SKM-1 (cell line): ENCODE results near the gene MT1A.
A peak's percentile ranks its signal among the peaks of the same experiment; 100 is the strongest.
"Not testable (repeated sequence)": the region's sequence is repeated elsewhere in the genome, so short reads cannot be mapped to it uniquely, and the experiment has no call there.

Source experiments
- DNase-seq: peaks from one replicate; lab custom pipeline; 2025; ENCODE audit not compliant: unreplicated experiment; lab: John Stamatoyannopoulos, UW

The MT1A gene

DNA sequence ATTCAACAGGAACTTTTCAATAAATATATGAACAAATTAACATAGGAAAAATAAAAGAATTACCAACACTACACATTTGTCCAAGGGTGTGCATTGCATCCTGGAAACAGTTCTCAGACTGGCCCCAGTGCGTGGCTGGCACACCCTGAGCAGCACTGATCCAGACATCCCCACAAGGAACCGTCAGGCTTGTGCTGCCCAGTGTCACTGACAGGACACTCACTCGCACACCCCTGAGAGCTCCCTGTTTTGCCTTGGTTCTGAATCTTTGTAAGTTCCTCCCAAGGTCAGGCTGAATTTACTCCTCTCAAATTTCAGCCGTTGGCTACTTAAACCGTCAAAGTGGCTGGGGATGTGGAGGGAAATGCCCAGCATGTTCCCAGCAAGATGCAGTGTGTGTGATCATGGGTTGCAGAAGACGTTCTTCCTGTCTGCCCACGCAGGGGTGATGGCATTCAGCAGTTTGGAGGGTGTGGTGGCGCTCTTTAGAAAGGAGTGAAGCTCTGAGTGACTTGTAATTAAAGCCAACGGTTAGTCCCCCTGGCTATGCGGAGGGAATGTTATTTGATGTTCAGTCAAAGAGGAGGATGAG lies 28.4 kb upstream of the MT1A start:
- no peak for DNase-seq

DNA sequence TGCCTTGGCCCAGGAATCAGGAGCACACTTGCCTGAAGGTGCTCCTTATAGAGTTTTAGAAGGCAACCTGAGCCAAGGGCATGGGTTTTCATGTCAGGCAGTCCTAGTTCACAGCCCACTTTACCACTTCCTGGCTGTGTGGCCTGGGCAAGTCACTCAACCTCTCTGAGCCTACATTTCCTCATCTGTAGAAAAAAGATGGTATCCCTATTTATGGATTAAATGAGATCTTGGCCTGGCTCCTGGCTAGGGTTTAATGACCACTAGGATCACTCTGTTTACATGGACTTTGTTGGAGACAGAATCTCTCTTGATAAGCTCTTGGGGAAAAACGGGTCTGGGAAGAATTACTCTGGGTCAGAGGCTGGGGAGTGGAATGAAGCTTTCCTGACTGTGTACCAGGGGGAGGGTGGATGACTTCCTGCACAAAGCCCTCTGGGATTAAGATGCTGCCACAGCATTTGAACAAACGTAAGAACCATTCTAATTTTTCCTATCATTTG lies 27.8 kb upstream of the MT1A start:
- DNase-seq = no peak

DNA sequence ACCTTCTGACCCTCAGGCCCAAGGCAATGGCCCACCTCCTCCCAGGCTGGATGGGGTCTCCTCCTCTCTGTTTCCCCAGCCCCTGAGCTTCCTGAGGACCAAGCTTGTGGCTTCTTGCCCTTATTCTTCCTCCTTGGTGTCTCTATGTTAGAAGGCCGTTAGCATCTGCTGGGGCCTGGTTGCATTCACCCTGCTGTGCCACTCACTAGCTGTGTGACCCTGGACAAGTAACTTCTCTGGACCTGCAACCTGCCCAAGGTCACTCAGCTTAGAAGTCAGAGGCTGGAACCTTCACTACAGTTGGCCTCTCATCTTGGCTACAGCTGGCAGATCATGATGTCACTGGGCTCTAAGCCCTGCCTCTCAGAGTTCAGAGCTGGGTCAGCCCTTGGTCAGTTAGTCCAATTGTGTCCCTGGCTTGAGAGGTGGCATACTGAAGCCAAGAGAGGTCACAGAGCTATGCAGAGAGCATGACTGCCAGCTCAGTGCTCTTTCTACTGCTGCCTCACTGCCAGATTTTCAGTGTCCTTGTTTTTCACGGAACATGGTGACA lies 27.1 kb upstream of the MT1A start:
- DNase-seq = no peak

DNA sequence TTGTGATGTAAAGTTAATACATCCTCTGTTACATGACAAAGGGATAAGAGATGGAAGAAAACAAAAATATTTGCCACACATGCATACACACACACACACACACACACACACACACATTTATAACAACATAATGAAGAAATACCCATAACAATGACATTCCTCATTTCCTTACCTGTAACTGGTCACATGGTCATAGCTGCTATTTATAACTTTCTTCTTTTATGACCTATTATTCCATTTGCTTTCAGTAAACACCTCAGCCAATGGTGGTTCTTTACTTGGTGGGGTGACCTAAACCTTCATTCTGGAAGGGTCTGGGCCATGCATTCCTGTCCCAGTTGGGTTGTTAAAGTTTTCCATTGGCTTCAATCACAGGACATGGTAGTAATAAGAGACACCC lies 24.8 kb upstream of the MT1A start:
- no peak for DNase-seq

DNA sequence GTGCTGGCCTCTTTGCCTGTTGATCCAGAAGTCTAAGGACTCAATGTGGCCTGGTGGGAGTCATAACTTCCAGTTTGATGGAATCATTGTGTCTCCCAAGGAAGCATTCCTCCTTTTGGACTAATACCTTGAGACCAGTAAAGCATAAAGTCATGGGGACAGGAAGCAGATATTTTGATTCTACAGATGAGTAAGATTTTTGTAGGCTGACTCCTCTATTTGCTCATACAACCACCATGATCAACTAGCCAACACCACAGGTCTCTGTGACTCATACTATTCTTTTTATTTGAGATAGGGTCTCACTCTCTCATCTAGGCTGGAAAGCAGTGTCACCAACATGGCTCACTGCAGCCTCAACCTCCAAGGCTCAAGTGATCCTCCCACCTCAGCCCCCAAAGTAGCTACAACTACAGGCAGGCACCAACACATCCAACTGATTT lies 23.9 kb upstream of the MT1A start:
- no peak for DNase-seq

DNA sequence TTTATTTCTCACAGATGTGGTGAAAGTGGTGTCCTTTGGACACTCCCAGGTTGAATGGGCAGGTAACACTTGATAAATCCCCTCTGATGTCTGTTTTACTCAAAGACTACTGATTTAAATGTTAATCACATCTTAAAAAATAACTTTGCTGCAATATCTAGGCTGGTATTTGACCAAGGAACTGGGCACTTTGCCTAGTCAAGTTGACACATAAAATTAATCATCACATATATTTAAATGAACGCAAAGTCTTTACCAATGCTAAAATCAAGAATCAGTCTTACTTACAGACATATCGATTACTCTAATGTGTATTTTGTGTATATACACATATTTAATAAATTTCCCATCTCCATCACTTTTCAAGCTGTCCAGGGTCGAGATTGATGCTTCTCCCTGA lies 23.1 kb upstream of the MT1A start:
- no peak for DNase-seq

DNA sequence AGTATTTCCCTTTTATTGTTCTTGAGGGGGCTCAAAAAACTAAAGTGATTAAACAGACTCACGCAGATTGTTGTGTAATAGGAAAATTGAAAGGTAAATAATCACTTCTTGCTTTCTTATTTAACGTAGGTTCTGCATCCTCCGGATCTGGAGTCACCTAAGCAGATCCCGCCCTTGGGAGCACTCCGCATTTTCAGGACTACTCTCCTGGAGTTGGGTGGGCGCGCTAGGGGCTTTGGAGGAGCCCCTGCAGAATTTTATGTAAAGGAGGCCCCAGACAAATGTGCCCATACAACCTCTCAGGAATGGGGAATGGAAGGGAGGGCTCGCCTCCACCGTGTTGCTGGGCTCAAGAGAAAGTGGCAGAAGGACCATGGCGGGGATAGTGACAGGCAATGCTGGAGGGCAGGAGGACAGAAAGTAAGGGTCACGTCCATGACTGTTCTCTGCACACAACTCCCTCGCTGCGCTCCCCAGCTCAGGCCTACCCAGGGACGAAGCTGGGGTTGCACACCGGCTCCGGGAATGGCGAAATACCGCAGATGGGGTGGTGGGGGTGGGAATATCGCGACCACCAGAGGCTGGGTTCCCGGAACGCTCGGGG lies 21.8 kb upstream of the MT1A start:
- DNase-seq = no peak

DNA sequence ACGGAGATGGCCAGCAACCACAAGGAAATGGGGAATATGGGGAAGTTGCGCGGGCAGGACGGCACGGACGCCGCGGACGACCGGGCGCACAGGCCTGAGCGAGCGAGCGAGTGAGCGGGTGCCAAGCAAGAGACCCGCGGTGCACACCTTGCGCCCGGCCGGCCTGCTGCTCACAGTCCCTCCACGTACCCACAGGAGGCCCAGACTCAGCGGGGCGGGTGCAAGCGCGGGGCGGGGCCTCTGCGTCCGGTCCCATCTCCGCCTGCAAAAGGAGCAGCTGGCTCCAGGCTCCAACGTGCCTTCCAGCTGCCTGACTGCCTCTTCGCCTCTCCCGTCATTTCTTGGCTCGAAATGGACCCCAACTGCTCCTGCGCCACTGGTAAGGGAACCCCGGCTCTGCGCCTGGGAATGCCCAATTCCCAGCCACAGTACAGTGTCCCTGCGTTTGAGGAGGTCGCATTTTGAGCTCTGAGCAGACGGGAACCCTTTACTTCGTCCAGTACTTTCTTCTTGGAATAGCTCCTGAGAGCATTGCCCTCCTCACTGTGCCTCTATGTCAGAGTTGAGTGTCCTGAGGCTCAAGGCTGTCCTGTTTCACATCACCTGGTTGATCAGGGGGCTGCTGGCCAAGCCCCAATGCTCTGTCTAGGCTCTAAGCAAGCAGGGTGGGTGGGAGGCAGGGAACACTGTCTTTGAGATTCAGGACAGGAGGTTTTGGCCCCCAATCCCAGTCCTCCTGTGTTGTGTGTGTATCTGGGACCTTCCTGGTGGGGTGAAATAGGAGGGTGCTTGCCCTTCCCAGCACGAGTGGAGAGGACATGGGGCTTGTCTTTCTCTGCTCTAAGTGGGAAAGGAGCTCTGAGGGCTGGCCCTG lies 21.0 kb upstream of the MT1A start:
- no peak for DNase-seq

DNA sequence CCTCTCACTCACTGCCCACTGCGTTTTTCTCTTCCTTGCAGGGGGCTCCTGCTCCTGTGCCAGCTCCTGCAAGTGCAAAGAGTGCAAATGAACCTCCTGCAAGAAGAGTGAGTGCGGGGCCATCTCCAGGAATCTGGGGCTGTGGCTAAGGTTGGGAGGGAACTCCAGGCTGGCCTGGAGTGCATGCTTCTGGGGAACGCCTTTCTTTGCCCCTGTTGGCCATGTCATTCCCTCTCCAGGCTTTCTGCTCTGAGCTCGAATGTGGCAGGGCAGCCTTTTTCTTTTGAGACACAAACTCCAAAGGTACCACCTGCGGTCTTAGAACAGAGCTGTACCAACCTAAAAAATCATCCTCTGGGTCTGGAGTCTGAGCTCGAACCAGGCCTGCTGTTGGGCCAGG lies 20.3 kb upstream of the MT1A start:
- no peak for DNase-seq

DNA sequence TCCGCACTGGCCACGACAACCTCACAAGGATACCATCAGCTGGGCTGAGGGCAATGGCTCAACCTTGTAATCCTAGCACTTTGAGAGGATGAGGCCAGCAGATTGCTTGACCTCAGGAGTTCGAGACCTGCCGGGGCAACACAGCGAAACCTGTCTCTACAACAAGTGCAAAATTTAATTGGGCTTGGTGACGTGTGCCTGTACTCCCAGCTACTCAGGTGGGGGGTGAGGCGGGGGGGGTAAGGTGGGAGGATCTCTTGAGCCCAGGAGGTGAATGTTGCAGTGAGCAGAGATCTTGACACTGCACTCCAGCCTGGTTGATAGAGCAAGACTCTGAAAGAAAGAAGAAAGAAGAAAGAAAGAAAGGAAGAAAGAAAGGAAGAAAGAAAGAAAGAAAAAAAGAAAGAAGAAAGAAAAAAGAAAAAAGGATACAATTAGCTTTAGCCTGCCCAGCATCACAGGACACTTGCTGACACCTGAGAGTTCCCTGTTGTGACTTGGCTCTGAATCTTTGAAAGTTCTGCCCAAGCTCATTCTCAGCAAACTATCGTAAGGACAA lies 18.0 kb upstream of the MT1A start:
- DNase-seq = no peak

DNA sequence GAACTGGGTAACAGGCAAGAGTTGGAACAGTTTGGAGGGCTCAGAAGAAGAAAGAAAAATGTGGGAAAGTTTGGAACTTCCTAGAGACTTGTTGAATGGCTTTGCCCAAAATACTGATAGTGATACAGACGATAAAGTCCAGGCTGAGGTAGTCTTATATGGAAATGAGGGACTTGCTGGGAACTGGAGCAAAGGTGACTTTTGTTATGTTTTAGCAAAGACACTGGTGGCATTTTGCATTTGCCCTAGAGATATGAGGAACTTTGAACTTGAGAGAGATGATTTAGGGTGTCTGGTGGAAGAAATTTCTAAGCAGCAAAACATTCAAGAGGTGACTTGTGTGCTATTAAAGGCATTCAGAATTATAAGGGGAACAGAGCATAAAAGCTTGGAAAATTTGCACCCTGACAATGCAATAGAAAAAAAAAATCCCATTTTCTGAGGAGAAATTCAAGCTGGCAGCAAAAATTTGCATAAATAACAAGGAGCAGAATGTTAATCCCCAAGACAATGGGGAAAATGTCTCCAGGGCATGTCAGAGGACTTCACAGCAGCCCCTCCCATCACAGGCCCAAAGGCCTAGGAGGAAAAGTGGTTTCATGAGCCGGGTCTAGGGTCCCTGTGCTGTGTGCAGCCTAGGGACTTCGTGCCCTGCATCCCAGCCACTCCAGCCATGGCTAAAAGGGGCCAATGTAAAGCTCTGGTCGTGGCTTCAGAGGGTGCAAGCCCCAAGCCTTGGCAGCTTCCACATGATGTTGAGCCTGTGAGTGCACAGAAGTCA lies 16.6 kb upstream of the MT1A start:
- DNase-seq = not testable (repeated sequence)

DNA sequence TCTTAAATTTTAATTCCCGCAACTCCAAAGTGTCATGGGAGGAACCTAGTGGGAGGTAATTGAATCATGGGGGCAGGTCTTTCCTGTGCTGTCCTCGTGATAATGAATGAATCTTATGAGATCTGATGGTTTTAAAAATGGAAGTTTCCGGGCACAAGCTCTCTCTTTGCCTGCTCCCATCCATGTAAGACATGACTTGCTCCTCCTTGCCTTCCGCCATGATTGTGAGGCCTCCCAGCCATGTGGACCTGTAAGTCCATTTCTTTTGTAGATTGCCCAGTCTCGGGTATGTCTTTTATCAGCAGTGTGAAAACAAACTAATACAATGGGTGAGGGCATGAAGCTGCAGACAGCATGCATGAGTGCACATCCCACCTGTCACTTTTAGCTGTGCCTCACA lies 15.3 kb upstream of the MT1A start:
- DNase-seq = not testable (repeated sequence)

DNA sequence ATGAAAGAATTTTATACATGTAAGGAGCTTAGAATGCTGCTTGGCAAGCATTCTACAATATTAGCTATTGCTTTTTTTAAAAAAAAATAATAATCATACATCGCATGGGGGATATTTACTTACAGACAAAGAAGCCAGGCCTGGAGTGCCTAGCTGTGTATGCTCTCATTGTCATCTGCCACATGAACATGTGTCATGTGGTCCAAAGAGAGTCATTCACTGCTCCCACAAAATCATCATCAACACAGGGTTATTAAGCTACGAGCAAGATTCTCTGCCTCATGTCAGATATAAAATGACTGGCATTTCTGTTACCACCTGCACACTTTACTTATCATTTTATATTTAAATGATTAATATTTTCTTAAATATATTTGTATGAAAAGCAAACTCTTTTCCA lies 14.8 kb upstream of the MT1A start:
- no peak for DNase-seq

DNA sequence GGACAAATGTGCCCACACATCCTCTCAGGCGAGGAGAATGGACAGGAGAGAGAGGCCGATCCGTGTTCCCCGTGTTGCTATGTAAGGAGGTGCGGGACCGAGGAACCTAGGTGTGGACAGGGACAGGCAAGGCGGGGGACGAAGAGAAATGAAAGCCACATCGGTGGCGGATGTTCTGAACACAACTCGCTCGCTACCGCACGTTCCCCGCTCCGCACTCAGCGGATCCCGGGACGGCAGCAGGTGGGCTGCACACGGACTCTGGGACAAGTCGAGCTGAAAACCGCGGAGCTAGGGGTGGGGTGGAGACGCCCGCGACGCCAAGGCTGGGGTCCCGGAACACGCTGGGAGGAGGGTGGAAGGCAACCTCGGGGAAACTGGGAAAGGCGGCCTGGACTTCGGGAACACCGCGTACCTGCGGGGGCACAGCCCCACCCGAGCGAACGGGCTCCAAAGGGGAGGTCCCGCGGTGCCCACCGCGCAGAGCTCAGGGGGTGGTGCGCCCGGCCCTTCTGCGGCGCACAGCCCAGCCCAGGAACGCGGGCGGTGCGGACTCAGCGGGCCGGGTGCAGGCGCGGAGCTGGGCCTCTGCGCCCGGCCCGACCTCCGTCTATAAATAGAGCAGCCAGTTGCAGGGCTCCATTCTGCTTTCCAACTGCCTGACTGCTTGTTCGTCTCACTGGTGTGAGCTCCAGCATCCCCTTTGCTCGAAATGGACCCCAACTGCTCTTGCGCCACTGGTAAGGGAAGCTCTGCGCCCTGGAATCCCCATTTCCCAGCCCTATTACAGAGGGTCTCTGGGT lies 13.1 kb upstream of the MT1A start, which contains the start of gene MT1E:
Gene MT1E, plus strand, starts transcription at position 642 of the 803 bp plus-strand sequence. Its CDS starts 71 bp downstream, at position 713.
- DNase-seq = peak; percentile 25

DNA sequence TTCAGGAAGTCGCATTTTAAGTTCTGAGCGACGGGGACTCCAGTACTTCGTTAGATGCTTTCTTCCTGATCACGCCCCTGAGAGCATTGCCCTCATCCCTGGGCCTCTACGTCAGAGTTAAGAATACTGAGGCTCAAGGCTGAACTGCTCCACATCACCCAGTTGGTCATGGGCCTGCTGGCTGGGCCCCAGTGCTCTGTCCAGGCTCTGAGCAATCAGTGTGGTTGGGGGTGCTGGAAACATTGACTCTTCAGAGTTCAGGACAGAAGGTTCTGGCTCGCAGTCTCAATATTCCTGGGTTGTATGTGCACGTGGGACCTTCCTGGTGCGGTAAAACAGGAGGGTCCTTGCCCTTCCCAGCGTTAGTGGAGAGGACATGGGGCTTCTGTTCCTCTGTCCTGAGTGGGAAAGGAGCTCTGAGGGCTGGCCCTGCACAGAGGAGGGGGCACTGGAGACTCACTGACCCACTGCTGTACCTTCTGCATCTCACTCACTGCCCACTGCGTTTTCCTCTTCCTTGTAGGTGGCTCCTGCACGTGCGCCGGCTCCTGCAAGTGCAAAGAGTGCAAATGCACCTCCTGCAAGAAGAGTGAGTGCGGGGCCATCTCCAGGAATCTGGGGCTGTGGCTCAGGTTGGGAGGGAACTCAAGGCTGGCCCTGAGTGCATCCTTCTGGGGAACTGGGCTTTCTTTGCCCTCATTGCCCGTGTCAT lies 12.4 kb upstream of the MT1A start:
- DNase-seq = no peak

DNA sequence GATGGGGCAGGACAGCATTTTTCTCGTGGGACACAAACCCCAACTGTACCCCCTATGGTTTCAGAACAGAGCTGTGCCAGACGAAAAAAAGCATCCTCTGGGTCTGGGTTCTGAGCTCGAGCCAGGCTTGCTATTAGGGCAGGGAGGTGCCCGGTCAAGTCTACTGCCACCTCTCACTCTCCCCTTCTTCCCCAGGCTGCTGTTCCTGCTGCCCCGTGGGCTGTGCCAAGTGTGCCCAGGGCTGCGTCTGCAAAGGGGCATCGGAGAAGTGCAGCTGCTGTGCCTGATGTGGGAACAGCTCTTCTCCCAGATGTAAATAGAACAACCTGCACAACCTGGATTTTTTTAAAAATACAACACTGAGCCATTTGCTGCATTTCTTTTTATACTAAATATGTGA lies 11.8 kb upstream of the MT1A start:
- no peak for DNase-seq

DNA sequence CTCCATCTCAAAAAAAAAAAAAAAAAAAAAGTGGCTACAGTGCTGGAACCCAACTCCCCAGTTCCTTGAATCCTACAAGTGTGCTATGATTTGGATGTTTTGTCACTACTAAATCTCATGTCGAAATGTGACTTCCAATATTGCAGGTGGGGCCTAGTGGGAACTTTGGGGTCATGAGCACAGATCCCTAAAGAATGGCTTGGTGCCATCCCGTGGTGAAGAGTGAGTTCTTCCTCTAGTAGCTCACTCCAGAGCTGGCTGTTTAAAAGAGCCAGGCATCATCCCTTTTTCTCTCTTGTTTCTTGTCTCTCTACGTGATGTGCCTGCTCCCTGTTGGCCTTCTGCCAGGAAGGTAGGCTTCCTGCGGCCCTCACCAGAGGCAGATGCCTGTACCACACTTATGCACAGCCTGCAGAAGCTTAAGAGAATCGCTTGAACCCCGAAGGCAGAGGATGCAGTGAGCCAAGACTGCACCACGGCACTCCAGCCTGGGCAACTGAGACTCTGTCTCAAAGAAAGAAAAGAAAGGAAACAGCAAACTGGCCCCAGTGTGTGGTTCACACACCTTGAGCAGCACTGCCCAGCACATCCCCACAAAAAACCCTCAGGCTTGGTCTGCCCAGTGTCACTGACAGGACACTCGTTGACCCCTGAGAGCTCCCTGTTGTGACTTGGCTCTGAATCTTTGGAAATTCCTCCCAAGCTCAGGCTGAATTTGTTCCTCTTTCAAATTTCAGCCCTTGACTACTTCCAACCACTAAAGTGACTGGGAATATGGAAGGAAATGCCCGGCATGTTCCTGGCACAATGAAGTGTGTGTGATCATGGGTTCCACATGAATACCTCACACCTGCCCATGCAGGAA lies 9.7 kb upstream of the MT1A start:
- no peak for DNase-seq

DNA sequence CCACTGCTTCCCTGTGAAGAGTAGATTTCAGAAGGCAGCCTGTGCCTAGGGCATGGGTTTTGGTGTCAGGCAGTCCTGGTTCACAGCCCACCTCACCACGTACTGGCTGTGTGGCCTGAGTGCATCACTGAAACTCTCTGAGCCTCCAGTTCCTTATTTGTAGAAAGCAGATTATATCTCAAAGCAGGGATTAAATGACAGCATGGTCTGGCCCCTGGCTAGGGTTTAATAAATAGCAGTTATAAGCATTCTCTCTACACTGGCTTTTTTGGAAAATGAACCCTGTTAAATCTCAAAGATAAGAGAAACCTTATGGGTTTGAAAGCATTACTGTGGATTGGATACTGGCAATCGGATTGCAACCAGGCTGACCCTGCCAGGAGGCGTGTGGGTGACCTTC lies 8.9 kb upstream of the MT1A start:
- no peak for DNase-seq
